Esophagus (tissue), 2 donors: ENCODE measurements around the gene AGT. TPM values are rescaled to one million over a fixed set of nuclear protein-coding genes. Genes with fewer than 3 reads are reported as not detected.
"Not testable (repeated sequence)": the region's sequence is repeated elsewhere in the genome, so short reads cannot be mapped to it uniquely, and the experiment has no call there.

Source experiments
- H3K27ac ChIP-seq, 2 donors: one replicate each; pipeline ENCODE4 v1.5.1; 2013; ENCODE audit warnings: low read depth in 2 of 2, mild to moderate bottlenecking in 2 of 2, inconsistent platforms in 1 of 2, low read length in 1 of 2, moderate library complexity in 1 of 2
- H3K27me3 ChIP-seq, 2 donors: one replicate each; pipeline ENCODE4 v1.6.1; 2013; ENCODE audit warnings: low read length in 2 of 2, control low read depth in 1 of 2, mild to moderate bottlenecking in 1 of 2; ENCODE audit not compliant: insufficient read depth in 2 of 2, control insufficient read depth in 1 of 2
- H3K36me3 ChIP-seq, 2 donors: one replicate each; pipeline ENCODE4 v1.6.1; 2013; ENCODE audit warnings: low read length in 1 of 2; ENCODE audit not compliant: control insufficient read depth in 2 of 2, insufficient read depth in 2 of 2
- H3K4me1 ChIP-seq, 2 donors: one replicate each; pipeline ENCODE4 v1.6.1; 2013; ENCODE audit warnings: low read length in 1 of 2; ENCODE audit not compliant: control insufficient read depth in 2 of 2, insufficient read depth in 2 of 2
- H3K4me3 ChIP-seq, 2 donors: one replicate each; pipeline ENCODE4 v1.5.1; 2013; ENCODE audit warnings: low read length in 2 of 2, mild to moderate bottlenecking in 2 of 2, low read depth in 1 of 2, moderate library complexity in 1 of 2
- H3K9me3 ChIP-seq, 2 donors: one replicate each; pipeline ENCODE4 v1.6.1; 2013; ENCODE audit warnings: mild to moderate bottlenecking in 2 of 2, low read depth in 1 of 2, low read length in 1 of 2, moderate library complexity in 1 of 2; ENCODE audit not compliant: control insufficient read depth in 2 of 2, insufficient read depth in 1 of 2
- WGBS, 2 donors: extraction: QIAGEN DNeasy Blood & Tissue Kit; methylation state at CpG; one replicate each; pipeline ENCODE4 v1.1.7; 2013; 5-methylcytosine and 5-hydroxymethylcytosine counted together
- polyA plus RNA-seq, 2 donors: library from polyadenylated mRNA; stranded (reverse); fragments of 200-250 nt; gene quantifications; one replicate each; pipeline ENCODE4 v1.2.3, GENCODE V29; 2013
- donor health status: healthy with polysubstance abuse.
- donor health status: Bipolar disorder and iron deficiency.

Gene AGT
- polyA plus RNA-seq, 2 donors: 0.12 to 0.49 TPM

DNA sequence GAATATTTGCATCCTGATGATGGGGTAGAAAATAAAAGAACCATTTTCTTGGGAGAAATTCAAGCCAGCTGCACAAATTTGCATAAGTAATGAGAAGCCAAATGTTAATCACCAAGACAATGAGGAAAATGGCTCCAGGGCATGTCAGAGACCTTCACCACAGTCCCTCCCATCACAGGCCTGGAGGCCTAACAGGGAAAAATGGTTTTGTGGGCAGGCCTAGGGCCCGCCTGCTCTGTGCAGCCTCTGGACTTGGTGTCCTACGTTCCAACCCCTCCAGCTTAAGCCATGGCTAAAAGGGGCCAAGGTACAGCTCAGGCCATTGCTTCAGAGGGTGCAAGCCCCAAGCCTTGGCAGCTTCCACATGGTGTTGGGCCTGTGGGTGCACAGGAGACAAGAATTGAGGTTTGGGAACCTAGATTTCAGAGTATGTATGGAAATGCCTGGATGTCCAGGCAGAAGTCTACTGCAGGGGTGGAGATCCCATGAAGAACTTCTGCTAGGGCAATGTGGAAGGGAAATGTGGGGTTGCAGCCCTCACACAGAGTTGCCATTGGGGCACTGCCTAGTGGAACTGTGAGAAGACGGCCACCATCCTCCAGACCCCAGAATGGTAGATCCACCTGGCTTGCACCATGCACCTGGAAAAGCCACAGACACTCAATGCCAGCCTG, 8.1 kb upstream of the AGT start:
- H3K27me3 ChIP-seq, H3K27ac ChIP-seq, H3K36me3 ChIP-seq, H3K9me3 ChIP-seq, H3K4me1 ChIP-seq, H3K4me3 ChIP-seq: not testable (repeated sequence)
- WGBS, 2 donors: 94 to 97% methylated on average over 3 of the region's 3 CpGs

DNA sequence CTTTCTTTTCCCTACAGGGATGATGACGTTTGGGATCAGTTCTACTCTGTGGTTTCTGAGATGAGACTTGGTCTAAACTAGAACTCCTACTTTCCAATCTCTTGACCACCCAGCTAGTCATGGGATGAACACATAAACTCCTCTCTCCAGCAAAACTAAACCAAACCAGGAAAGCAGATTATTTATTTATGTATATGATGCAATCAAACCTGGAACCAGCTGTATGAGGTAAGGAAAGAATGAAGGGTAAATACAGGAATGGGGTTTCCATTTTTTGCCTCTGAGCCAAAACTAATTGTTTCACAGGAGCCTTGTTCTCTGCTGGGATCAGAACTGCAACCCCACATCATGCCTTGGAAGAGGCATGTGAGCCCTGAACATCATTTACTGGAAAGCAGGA, 3.3 kb upstream of the AGT start:
- no peak overlapping the region for H3K27ac ChIP-seq

GRCh38 chr1:230716453-230716852, 2.5 kb upstream of the AGT start:
- not testable (repeated sequence) for H3K9me3 ChIP-seq, H3K4me3 ChIP-seq, H3K36me3 ChIP-seq, H3K27ac ChIP-seq, H3K4me1 ChIP-seq, H3K27me3 ChIP-seq
- 74 to 83% methylated on average over 3 of the region's 3 CpGs for WGBS, 2 donors

More for the DNA sequence above, 3.3 kb upstream of the AGT start:
- 73 to 78% methylated on average over 1 of the region's 1 CpG for WGBS, 2 donors
- Histone ChIP-seq H3K36me3 (no peaks in the 10 kb centered on the region), H3K9me3 (no peaks in the 10 kb centered on the region), H3K27me3 (no peaks in the 10 kb centered on the region), H3K4me1 (peaks cover 0 to 3% of the 10 kb centered on the region in 2 donors), H3K4me3 (no peak overlapping the region)

DNA sequence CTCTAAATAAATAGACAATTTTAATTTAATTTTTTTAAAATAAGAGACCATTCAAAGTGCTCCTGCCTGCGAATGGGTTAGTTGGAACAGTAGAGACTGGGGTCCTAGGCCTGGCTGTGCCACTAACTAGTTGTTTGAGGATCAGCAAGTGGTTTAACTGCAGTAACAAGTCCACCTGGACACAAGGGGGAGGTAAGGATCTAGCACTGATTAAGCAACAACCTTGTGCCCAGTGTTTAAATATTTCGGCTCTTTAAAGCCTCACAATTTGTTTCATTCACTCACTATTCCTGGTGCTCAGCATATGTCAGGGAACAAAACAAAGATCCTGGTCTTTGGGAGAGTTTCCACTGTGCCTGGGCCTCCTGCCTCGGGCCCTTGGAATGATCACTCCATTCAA, 1.6 kb upstream of the AGT start:
- WGBS, 2 donors: 87 to 89% methylated on average over 3 of the region's 3 CpGs
- no peaks in the 10 kb centered on the region for H3K9me3 ChIP-seq
- H3K4me1 ChIP-seq: peaks cover 0 to 3% of the 10 kb centered on the region in 2 donors
- no peak overlapping the region for H3K4me3 ChIP-seq
- H3K27me3 ChIP-seq: no peaks in the 10 kb centered on the region
- H3K36me3 ChIP-seq: no peaks in the 10 kb centered on the region
- H3K27ac ChIP-seq: no peak overlapping the region

DNA sequence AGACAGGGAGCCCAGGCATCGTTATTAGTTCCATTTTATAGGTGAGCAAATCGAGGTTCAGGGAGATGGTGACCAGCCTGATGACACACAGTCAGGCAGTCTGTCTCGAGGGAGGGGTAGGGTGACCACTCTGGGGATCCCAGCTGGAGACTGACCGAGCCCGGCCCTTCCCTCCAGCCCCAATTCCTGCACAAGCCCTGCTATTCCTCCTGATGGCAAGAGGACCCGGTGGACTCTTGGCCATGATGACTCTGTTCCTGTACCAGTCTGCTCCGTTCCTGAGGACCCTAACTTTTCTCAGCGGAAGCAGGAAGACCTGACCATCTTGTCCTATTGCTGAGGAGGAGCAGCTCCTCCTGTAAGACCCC, 391 bp downstream of the AGT start:
- Histone ChIP-seq H3K27me3 (no peaks in the 10 kb centered on the region), H3K27ac (no peak overlapping the region), H3K9me3 (no peaks in the 10 kb centered on the region), H3K36me3 (no peaks in the 10 kb centered on the region), H3K4me3 (no peak overlapping the region), H3K4me1 (peaks cover 0 to 3% of the 10 kb centered on the region in 2 donors)
- WGBS, 2 donors: 79 to 82% methylated on average over 8 of the region's 8 CpGs

DNA sequence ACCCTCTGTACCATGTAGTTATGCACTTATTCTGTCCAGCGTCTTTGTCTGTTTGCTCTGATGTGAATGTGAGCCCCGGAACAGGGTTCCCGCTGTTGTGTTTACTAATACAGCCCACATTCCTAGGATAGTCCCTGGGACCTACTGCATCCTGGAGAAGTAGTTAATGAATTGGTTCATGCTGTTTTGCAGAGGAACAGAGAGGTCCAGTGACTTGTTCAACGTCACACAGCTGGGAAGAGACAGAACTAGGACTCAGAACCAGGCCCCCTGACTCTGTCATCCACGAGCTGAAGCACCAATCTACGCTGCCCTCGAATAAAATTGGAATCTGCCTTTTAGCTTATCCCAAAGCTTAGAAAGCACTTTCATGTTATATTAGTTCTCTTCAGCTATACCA, 784 bp downstream of the AGT start:
- 83 to 84% methylated on average over 7 of the region's 7 CpGs for WGBS, 2 donors
- Histone ChIP-seq H3K4me3 (no peak overlapping the region), H3K36me3 (no peaks in the 10 kb centered on the region), H3K4me1 (peaks cover 0 to 3% of the 10 kb centered on the region in 2 donors), H3K27me3 (no peaks in the 10 kb centered on the region), H3K9me3 (no peaks in the 10 kb centered on the region), H3K27ac (no peak overlapping the region)

DNA sequence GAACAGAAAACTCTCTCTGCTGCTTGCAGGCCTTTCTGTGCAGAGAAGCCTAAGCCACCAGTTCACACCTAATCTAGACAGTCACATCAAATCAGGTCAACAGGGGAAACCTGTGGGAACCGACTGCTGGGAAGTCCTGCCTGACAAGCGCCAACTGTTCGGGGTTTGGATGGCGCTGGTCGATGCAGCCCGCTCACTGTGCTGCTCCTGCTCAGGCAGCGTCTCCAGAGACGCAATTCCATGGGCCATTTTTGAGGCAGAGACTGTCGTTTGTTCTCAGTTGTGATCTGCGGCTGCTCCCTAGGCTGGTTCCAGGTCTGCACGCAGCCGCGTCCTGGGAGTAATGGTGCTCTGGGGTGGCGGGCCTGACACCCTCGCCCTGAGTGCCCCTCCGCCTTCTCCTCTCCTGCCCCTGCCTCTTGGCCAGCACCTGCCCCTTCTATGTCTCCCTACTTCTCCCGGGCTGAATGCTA, 1.4 kb downstream of the AGT start:
- H3K4me1 ChIP-seq: peaks cover 0 to 3% of the 10 kb centered on the region in 2 donors
- no peaks in the 10 kb centered on the region for H3K27me3 ChIP-seq
- H3K27ac ChIP-seq: no peak overlapping the region
- no peak overlapping the region for H3K4me3 ChIP-seq
- no peaks in the 10 kb centered on the region for H3K36me3 ChIP-seq
- 93 to 94% methylated on average over 17 of the region's 17 CpGs for WGBS, 2 donors
- H3K9me3 ChIP-seq: no peaks in the 10 kb centered on the region

- no peak overlapping the region for H3K4me3 ChIP-seq
- no peaks in the 10 kb centered on the region for H3K9me3 ChIP-seq
- H3K4me1 ChIP-seq: peaks cover 0 to 3% of the 10 kb centered on the region in 2 donors
- no peak overlapping the region for H3K27ac ChIP-seq
- no peaks in the 10 kb centered on the region for H3K36me3 ChIP-seq
- WGBS, 2 donors: 79 to 85% methylated on average over 3 of the region's 3 CpGs
- no peaks in the 10 kb centered on the region for H3K27me3 ChIP-seq
Measured at GRCh38 chr1:230711245-230711644, 2.7 kb downstream of the AGT start.

- Histone ChIP-seq H3K4me3 (no peak overlapping the region), H3K4me1 (peaks cover 0 to 3% of the 10 kb centered on the region in 2 donors), H3K27me3 (no peaks in the 10 kb centered on the region), H3K9me3 (no peaks in the 10 kb centered on the region), H3K36me3 (no peaks in the 10 kb centered on the region), H3K27ac (no peak overlapping the region)
- 84 to 91% methylated on average over 8 of the region's 8 CpGs for WGBS, 2 donors
Measured at GRCh38 chr1:230710543-230710904, 3.4 kb downstream of the AGT start.
